WERI-Rb-1 (cell line): ENCODE results near the gene SCTR.
A peak's percentile ranks its signal among the peaks of the same experiment; 100 is the strongest.

Experiments used
- DNase-seq: peaks from one replicate; pipeline ENCODE4 v3.0.0-alpha.2; 2020
- H3K27ac ChIP-seq: fragments of 250-450 bp; sonication (Bioruptor Pico); 2 replicates; pipeline ENCODE4 v1.5.1; 2020; ENCODE audit warnings: mild to moderate bottlenecking, moderate library complexity
- H3K27me3 ChIP-seq: fragments of 250-450 bp; sonication (Bioruptor Pico); 2 replicates; pipeline ENCODE4 v1.5.1; 2021; ENCODE audit warnings: mild to moderate bottlenecking, low read depth, moderate library complexity; ENCODE audit not compliant: insufficient read depth, severe bottlenecking
- H3K36me3 ChIP-seq: fragments of 250-450 bp; sonication (Bioruptor Pico); 2 replicates; pipeline ENCODE4 v1.5.1; 2020; ENCODE audit warnings: mild to moderate bottlenecking, moderate library complexity
- H3K4me3 ChIP-seq: 2 replicates; pipeline ENCODE4 v1.5.1; 2011; ENCODE audit warnings: low read depth, mild to moderate bottlenecking, control low read depth, low read length
- H3K9me3 ChIP-seq: fragments of 250-450 bp; sonication (Bioruptor Pico); 2 replicates; pipeline ENCODE4 v1.5.1; 2021; ENCODE audit warnings: mild to moderate bottlenecking, moderate library complexity; ENCODE audit not compliant: severe bottlenecking
- TF ChIP-seq, protein P1 (sequence below): IDR thresholded peaks from 2 replicates; pipeline ENCODE4 v1.5.1; 2011; ENCODE audit warnings: low read depth, mild to moderate bottlenecking, control low read depth, inconsistent platforms, low read length

SCTR gene

DNA sequence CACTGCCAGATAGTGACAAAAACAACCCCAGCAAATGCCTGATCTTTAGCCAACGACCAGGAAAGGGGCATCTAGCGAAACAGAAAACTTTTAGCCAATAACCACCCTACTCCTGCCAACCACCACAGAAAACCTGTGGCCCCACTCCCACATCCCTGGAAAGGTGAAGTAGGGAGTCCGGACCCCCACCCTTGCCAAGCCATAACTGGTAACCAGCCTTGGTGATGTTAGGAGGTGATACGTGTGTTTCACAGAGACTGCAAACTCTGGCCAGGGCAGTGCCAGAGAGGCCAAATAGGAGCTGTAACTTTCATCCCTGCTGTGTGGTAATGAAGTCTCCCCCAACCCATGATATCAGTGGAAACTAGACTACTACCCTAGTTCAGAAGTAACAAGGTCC, 27.6 kb downstream of the SCTR start:
- no peak for DNase-seq
- Histone ChIP-seq H3K36me3 (no peaks in the 10 kb centered on the region), H3K27me3 (no peaks in the 10 kb centered on the region), H3K27ac (no peak overlapping the region), H3K4me3 (no peak overlapping the region), H3K9me3 (peaks cover 6% of the 10 kb centered on the region)
- TF ChIP-seq, protein P1, sequence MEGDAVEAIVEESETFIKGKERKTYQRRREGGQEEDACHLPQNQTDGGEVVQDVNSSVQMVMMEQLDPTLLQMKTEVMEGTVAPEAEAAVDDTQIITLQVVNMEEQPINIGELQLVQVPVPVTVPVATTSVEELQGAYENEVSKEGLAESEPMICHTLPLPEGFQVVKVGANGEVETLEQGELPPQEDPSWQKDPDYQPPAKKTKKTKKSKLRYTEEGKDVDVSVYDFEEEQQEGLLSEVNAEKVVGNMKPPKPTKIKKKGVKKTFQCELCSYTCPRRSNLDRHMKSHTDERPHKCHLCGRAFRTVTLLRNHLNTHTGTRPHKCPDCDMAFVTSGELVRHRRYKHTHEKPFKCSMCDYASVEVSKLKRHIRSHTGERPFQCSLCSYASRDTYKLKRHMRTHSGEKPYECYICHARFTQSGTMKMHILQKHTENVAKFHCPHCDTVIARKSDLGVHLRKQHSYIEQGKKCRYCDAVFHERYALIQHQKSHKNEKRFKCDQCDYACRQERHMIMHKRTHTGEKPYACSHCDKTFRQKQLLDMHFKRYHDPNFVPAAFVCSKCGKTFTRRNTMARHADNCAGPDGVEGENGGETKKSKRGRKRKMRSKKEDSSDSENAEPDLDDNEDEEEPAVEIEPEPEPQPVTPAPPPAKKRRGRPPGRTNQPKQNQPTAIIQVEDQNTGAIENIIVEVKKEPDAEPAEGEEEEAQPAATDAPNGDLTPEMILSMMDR: no peak

DNA sequence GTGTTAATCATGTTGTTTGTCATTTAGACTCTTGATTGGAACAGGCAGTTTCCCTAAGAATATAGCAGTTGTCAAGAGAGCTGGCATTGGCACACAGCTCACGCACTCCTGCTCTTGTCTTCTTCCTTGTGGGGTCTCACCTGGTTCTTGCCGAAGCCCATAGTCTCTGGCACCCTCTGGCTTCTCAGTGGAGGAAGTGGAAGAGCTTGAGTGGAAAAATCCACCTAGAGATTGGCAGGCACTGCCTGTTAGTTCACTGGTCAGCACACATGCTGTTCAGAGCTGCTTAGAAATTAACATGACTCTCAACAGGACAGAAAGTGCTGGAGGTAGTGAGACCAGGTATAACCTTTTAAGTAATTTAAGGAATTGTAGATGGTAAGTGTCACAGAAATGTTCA, 28.3 kb downstream of the SCTR start:
- H3K4me3 ChIP-seq: no peak overlapping the region
- TF ChIP-seq, protein P1: no peak
- H3K36me3 ChIP-seq: no peaks in the 10 kb centered on the region
- no peak for DNase-seq
- H3K27me3 ChIP-seq: no peaks in the 10 kb centered on the region
- no peak overlapping the region for H3K27ac ChIP-seq
- H3K9me3 ChIP-seq: peaks cover 6% of the 10 kb centered on the region

DNA sequence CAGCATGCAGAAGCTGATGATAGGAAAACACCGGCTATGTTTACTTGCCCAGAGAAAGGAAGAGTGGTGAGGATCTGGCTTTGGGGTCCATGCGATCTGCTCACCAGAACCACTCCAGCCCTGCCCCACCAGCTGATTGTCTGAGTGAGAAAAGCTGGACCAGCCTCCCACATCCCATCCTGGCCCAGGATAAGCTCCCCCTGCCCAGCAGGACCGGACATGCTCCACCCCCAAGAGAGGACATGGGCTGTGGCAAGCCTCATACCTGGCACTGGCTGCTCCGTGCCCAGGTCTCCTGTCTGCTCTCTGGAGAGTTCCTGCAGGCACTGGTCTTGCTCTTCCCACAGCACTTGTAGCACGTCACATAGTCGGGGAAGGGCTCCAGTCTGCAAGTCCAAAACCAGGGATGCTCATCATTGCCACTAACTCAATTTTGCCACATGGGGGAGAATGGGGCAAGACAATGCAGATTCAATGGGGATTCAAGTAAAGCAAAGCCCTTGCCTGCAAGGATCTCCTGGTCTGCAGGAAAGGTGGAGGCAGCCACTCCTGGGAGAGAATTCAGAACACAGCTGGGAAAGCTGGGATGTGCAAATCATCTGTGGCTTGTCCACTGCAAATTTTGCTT, 30.0 kb downstream of the SCTR start:
- TF ChIP-seq, protein P1: 0 out of 2 replicates have a peak, but pooled peaks have one; percentile 12
- no peaks in the 10 kb centered on the region for H3K9me3 ChIP-seq
- no peaks in the 10 kb centered on the region for H3K27me3 ChIP-seq
- H3K4me3 ChIP-seq: no peak overlapping the region
- no peak for DNase-seq
- no peak overlapping the region for H3K27ac ChIP-seq
- H3K36me3 ChIP-seq: no peaks in the 10 kb centered on the region

DNA sequence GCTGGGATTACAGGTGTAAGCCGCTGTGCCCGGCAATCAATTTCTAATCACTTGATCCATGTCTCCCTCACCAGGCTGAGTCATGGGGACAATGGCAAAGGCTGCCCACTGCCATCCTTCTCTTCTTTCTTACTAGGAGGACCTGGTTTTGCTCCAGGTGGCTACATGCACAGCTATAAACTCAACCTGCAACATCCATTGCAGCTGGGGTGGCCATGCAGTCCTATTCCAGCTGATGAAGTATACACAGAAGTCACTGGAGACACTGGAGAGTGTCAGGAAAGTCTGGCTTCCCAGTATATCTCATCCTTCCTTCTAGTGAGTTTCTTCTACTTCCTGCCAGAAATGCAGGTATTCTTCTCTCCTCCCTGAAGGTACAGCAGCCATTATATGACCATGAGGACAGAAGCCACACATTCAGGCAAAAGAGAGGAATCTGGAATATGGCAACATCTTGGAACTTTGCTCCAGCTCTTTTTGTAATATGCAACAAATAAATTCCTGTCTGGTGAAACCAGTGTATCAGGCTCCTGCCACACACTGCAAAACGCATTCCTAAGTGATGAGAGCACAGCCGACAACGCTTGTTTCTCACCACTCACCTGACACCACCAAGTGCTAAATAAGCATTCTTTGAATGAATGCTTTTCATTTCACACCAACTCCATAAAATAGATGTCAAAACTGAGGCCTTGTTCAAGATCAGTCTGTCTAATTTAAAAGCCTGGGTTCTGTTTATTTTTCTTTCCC, 32.3 kb downstream of the SCTR start:
- DNase-seq: no peak
- Histone ChIP-seq H3K27me3 (no peaks in the 10 kb centered on the region), H3K36me3 (no peaks in the 10 kb centered on the region), H3K27ac (no peak overlapping the region), H3K4me3 (no peak overlapping the region), H3K9me3 (no peaks in the 10 kb centered on the region)
- TF ChIP-seq, protein P1: no peak

DNA sequence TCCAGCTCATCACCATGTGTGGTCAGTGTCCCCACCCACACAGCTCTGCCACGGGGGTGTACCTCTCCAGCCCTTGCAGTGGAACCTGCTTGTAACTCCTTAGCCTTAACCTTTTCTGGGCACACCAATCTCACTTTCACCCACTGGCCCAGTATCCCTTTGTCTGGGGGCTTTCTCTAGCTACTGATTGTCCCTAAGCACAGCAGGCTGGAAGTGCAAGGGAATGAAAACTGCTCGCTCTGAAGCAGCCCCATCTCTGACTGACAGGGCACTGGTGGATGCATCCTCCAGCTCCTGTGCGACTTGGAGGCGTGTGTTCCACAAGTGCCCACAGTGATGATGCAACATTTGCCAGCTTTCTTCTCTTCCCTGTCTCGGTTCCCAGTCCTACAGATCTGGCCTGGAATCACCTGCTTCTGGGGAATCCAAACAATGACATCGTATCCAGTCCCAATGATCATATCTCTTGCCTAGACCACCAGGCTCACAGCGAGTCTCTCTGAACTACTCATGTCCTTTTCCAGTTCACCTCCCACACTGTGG, 33.6 kb downstream of the SCTR start:
- Histone ChIP-seq H3K27me3 (no peaks in the 10 kb centered on the region), H3K9me3 (no peaks in the 10 kb centered on the region), H3K36me3 (no peaks in the 10 kb centered on the region), H3K27ac (no peak overlapping the region), H3K4me3 (no peak overlapping the region)
- no peak for DNase-seq
- TF ChIP-seq, protein P1: no peak
